HUDEP-2 (cell line): Measurements from ENCODE around the gene AUH.
A peak's percentile ranks its signal among the peaks of the same experiment; 100 is the strongest.

Experiments used
- DNase-seq, 76 experiments: peaks; one replicate each; lab custom pipeline; 2025; ENCODE audit not compliant: unreplicated experiment in 76 of 76; lab: John Stamatoyannopoulos, UW

AUH gene

DNA sequence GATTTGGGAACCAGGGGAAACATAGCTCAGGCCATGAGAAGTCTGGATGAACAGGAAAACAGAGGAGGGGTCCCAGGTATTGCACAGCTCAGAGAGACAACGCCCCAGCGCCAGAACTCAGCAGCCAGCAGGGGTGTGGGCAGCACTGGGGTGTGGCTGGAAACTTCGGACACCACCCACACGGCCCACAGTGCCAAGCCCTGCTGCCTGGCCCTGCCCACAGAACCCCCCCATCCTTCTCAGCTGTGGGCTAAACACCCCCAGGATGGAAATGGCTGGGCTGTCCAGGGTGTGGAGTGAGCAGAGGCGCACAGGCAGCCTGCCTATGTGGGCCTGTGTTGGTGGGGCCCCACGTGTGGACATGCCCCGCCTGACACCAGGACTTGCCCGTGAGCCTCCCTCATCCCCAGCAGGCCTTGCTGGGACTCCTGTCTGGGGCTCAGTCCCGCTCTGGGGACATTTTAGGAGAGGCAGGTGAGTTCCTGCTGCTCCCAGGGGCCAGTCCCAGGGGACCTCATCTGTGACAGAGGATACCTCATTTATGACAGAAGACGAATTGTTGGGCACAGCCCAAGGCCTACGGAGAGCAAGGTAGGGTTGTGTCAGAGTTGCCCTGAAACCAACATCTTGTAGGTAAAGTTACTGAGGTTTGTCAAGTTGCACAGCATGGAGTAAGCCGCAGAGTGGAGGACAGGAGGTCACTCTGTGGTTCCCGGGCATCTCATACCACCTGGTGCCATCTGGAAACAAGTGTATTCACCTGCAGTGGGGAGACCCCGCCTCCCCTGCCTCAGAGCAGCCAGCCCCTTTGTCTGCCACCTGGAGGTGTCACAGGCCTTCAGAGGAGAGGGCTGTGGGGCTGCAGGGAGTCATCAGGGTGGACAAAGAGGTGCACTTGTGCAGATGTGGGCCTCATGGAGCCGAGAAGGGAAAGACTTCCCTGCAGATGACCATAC is 183.2 kb downstream of the AUH start:
- DNase-seq: no peak

DNA sequence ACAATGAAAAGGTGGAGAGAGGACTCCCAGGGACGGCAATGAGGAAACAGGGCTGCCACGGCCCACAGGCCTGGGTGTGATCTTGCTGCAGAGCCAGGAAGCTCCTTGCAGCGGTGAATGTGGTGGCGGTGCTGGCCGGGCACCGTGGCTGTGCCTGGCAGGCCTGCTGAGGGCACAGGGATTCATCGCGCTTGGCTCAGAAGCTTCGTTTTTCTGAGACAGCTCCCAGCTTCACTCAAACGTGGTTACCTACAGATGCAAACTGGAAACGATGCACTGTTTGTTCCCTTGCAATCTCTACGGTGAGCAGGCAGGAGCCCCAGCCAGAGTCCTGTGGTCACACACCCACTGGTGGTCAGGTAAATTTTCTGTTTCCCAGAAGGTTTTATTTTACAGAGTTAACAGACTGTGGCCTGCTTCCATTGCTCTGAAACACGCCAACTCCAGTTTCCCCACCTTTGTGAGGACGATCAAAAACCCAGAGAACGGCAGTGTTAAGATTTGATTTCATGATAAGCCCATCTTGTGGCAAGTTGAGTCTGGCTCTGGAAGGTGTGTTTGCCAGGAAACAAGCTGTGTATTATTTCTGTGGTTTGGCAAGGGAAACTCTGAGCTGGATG is 183.9 kb downstream of the AUH start:
- no peak for DNase-seq

DNA sequence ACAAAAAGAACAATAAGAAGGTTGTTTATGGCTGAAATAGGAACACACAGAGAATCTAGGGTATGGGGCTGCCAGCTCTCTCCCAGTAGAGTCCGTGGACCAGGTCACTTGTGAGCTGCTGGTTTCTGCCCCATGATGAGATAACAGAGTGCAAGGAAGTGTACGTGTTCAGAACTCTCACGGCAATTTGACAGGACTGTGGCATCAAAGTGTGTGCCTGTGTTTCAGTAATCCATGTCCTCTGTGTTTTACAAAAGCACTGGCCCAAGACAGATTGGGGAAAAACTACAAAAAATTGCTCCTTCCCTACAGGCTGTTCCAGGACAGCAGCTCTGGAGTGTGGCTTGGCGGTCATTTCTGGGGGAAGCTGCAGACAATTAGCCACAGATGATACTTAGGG is 184.6 kb downstream of the AUH start:
- no peak for DNase-seq

DNA sequence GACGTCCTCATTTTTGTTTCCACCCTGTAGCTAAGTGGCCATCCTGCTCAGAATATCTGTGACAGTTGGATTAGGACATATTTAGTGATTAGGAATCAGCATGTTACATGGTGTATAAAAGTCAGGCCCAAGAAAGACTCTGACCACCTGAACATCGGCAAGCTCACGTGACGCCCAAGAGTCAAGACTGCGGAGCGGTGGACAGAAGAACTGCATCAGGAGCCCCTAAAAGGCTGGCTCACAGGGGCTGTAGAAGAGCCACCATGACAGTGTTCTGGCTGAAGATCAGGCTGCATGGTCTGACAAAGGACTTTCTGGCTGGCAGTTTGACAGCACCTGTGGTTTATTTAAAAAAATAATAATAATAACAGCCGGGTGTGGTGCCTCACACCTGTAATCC is 185.3 kb downstream of the AUH start:
- DNase-seq: no peak

DNA sequence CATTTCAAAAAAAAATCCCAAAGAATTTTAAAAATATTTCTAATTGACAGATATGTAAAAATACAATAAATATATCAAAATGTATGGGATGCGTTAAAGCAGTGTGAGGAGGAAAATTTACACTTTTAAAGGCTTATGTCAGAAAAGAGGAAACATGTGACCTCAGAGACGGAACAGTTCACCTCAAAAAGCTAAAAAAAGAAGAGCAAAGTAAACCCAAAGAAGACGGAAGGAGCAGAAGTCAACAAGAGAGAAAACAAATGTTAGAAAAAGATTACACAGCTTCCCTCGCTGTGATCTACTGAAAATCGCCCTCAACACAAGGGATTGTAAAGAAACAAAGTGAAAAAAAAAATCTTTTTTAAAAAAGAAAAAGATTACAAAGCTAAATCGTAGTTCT is 186.9 kb downstream of the AUH start:
- no peak for DNase-seq

DNA sequence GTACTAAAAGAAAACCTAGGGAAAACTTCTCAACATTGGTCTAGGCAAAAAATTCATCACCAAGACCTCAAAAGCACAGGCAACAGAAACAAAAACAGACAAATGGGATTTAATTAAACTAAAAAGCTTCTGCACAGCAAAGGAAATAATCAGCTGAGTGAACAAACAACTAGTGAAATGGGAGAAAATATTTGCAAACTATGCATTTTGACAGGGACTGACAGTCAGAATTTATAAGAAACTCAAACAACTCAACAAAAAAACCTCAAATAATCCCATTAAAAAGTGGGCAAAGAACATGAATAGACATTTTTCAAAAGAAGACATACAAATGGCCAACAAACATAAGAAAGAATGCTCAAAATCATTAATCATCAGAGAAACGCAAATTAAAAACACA is 189.4 kb downstream of the AUH start:
- DNase-seq: no peak

DNA sequence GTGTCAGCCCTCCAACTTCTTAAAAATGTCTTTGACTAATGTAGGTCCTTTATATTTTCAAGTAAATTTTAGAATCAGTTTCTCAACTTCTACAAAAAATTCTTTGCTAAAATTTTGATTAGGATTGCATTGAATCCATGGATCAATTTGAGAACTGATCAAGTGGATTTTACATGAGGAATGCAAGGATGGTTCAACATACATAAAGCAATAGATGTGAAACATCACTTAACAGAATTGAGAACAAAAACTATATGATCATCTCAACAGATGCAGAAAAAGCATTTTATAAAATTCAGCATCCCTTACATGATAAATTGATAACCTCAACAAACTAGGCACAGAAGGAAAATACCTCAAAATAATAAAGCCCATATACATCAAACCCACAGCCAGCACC is 190.8 kb downstream of the AUH start:
- no peak for DNase-seq

DNA sequence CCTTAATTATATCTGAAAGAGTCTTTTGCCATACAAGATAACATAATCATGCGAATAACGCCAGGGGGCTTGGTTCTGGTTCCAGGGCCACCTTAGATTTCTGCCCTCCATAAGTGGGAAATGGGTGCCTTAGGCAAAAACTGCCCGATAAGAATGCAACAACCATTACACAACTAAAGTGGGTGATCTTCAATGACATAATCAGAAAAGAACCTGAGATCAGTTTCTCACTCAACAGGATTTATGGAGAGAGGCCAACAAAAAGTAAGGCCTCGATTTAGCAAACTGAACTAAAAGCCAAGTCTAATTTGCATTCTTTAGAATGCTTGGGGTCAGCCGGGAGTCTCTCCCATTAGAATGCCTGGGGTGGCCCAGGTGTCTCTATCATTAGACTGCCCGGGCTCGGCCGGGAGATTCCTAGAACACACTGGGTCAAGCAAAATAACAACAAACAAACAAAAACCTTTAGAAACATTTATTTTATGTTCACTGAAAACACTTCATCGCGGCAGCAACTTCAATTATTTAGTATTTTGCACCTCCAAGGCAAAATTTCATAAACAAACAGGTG is 194.8 kb downstream of the AUH start:
- DNase-seq: no peak

DNA sequence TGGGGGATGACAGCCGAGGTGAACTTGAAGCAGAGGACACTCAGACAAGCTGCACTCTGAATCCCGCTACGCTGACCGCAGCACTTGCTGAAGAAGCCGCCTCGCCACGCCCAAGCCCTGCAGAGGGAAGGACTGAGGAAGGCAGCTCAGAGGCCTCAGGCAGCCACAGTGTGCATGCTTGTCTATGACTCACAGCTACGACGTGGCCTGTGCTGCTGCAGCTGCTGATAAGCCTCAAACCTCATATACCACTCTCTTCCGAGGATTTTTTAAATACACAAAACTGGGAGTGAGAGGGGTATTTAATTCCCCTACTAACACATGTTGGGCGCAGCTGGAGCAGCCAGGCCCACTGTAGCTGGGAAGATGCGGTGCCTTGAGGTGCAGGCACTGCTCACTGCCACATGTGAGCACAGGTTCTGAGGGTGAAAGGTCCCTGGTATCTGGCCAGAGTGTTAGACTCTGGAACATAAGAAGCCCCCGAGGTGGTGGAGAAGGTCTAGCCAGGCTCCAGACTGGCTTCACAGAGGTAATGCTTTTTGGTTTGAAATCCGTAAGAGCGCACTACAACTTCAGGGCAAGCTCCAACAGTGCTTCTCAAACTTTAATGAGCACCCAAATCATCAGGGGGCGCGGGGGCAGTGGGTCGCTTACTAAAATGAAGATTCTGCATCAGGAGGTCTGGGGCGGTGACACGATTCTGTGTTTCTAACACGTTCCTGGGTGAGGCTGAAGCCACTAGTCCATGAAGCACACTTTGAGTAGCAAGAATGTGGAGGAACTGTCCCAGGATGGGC is 196.8 kb downstream of the AUH start:
- DNase-seq: peak in 73 of 76 experiments; percentile 12 to 87 (median 71)
